Keratinocyte (primary cell): ENCODE measurements around the gene MMS19.

Experiments used
- CTCF ChIP-seq, 3 experiments: IDR thresholded peaks in 1 of 3; conservative IDR thresholded peaks in 1 of 3; optimal IDR thresholded peaks in 1 of 3; 2 replicates in 2 of 3; 3 replicates in 1 of 3; pipeline versions ENCODE3 to v1.5.1; 2011; ENCODE audit warnings: low read length in 3 of 3, mild to moderate bottlenecking in 3 of 3, moderate library complexity in 2 of 3, control low read depth in 1 of 3, inconsistent platforms in 1 of 3; ENCODE audit not compliant: insufficient read depth in 2 of 3; ENCODE audit errors: extremely low read depth in 1 of 3
- EZH2 ChIP-seq: IDR thresholded peaks from one replicate; pipeline ENCODE4 v1.6.1; 2012; ENCODE audit warnings: inconsistent platforms, mild to moderate bottlenecking, low read length, moderate library complexity

GRCh38 chr10:97451605-97452004 lies 46.6 kb downstream of the MMS19 start:
- TF ChIP-seq CTCF (optimal IDR thresholded peaks at IDR 0.05 in 1 of 3, IDR thresholded peaks at IDR 0.05 in 1 of 3, conservative IDR thresholded peaks at IDR 0.05 in 1 of 3; ENCODE audit: extremely low read depth in 1 of 3, insufficient read depth in 2 of 3, low read length in 3 of 3) (no peak), EZH2 (no peak)
